GM18499 (cell line): Measurements from ENCODE around the gene FLT4.

Experiments used
- ATAC-seq: cut with Tn5 transposase; IDR thresholded peaks from one replicate; pipeline ENCODE4 v1.9.1; 2021; ENCODE audit warnings: moderate number of reproducible peaks; ENCODE audit not compliant: insufficient read depth, unreplicated experiment

The FLT4 gene

DNA sequence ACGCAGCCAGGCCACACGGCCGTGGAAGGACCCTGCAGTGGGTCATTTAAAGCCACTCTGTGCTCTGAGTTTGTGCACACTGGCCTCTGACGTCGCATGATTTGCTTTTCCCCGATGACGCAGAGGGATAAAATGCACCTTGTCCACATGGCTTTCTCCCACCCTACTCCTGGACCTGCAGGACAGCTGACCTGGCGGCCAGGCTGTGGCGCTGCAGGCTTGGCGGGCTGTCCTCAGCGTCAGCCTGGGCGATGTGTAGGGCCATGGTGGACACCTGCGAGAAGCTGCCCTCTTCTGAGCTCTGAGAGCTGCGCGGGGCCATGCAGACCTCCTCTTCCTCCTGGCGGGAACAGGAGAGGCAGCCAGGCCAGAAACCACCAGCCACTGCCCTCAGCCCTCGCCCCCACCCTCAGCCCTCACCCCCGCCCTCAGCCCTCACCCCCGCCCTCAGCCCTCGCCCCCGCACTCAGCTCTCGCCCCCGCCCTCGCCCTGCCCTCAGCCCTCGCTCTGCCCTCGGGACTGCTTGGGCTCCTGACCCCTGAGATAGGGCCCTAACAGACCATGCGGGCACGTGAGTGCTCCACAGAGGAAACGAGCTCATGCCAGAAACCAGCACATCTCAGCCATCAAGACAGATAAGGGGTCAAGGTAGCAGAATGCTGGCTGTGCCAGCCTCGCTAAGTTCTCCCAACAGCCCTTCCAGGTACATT lies 38.1 kb downstream of the FLT4 start:
- no peak for ATAC-seq

DNA sequence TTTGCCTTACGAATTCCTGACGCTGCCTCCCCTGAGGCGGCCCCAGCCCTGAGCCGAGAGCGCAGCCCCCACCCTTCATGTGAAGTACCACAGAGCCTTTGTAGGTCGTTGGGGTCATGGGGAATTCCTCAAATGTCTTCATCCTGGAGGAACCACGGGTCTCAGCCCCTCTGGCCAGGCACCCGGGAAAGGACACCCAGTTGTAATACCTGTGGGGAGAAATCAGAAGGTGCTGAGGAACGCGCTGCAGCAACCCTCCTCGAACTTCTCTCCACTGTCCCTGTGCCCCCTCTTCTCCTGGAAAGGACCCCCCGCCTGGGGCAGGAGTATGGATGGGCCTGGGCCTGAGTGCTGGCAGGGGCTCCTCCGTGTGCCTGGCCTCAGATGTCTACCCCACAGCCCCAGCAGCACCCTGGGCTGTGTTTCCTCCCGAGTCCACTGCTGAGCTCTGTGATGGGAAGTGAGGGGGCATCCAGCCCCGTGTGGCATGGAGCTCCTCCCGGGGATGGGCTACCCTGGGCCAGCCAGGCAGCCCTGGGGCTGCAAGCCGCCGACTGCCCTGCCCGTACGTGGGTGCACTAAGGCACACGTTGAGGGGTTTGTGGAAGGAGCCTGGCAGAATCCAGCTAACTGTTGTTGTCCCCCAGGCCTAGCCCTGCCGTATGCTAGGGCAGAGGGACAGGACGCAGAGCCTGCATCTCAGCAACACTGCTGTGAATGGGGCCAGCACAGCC lies 39.4 kb downstream of the FLT4 start:
- no peak for ATAC-seq

DNA sequence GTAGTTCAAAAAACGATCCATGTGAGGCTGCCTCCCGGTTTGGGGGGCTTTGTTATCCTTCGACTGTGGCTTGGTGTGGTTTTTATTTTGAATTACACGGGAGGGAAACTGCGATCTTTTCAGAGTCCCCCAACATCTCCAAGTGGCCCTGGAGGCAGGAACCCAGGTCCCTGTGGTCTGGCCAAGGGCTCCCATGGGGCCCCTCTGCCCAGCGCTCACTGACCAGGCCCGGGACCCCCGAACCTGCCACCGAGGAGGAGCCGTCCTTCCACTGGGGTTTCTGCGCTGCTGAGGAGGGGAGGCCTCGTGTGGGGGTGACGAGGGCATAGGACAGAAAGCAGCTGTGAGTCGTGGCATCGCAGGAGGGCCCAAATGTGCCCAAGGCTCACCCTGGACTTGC lies 40.0 kb downstream of the FLT4 start:
- ATAC-seq: no peak

DNA sequence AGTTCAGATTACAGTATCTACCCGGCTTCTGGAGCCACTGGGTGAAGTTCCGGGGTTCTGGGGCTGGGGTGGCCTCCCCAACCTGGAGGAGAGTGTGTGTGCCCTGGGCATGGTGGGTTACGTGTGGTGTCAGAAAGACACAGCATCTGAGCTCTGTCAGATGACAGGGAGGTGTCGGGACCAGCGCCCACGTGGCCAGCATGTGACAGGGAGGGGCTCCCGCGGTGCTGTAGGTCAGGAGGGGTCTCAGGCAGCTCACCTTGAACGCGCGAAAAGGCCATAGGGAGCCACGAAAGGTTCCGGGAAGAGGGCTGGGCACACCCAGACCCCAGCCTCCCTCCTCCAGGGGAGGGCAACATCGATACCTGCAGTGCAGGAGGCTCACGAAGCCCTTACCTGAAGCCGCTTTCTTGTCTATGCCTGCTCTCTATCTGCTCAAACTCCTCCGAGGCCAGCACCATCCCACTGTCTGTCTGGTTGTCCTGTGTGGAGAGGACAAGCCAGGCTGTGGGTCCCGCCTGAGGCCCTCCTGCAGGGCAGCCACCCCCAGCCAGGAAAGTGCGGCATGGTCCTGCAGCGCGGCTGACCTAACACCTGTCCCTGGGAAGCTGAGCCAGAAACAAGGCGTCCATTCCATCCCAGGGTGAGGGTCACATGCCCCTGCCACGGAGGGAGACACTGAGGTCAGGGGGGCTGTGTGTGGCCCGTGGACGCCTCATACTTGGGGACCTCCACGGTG lies 40.7 kb downstream of the FLT4 start:
- no peak for ATAC-seq

DNA sequence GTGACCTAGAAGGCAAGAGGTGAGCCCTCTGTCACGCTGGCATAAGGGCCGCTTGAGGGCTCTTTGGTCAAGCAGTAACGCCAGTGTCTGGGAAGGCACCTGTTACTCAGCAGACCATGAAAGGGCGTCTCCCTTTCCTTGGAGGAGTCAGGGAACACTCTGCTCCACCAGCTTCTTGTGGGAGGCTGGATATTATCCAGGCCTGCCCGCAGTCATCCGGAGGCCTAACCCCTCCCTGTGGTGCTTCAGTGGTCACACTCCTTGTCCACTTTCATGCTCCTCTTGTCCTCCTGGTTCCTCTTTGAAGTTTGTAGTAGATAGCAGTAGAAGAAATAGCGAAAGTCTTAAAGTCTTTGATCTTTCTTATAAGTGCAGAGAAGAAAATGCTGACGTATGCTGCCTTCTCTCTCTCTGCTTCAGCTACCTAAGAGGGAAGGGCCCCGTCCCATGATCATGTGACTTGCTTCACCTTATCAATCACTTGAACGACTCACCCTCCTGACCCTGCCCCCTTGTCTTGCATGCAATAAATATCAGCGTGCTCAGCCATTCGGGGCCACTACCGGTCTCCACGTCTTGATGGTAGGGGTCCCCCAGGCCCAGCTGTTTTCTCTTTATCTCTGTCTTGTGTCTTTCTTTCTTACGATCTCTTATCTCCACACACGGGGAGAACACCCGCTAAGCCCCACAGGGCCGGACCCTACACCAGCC lies 41.4 kb downstream of the FLT4 start:
- ATAC-seq: no peak

DNA sequence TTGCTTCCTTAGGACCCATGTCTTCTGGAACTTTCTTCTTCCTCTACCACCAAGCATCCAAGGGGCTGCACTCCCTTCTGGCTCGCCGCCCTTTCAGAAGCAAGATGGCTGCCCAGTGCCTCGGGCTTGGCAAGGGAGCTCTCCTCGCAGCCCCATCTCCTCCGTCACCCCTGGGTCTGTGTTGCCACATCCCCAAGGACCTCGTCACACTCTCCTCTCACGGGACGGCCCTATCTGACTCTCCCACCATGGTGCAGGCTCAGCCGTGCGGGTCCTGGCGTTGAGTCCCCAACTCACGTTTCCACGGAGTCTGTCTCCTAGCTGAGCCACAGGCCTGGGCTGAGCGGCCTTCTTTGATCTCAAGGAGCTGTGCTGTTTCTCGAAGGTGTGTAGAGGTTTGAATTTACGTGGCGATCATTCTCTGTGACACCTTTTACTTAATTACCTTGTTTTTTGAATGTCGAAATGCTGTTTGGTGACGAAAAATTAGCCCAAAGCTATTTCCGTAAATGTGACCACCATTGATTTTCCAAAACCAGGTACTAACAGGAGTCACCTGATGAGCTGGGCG lies 43.1 kb downstream of the FLT4 start:
- ATAC-seq: no peak

DNA sequence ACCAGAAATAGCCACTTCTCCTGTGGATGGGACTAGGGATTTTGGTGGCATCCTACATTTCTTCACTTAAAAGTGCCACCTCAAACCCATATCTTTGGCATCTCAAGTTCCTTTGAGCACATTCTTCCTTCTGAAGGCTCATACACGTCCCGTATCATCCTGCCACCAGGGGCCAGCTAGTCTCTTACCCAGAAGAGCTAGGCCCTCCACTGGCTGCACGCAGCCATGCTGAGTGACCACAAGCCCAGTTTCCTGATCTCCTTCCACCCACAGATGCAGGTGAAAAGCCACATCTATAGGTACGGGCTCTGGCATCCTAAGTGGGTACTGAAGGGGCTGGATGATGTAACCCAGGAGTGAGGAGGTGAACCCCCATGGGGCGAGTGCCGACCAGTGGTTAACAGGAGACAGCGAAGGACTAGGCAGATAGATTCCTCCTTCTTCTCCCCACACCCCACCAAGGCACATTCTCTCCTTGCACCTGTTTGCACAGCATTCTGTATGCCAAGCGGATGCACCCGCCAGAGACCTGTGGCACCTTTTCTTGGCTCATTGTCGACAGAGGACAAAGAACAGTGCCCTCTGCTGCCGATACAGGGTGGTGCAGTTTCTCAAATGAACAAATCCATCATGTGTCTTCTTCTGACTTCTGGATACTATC lies 43.7 kb downstream of the FLT4 start:
- ATAC-seq: no peak

DNA sequence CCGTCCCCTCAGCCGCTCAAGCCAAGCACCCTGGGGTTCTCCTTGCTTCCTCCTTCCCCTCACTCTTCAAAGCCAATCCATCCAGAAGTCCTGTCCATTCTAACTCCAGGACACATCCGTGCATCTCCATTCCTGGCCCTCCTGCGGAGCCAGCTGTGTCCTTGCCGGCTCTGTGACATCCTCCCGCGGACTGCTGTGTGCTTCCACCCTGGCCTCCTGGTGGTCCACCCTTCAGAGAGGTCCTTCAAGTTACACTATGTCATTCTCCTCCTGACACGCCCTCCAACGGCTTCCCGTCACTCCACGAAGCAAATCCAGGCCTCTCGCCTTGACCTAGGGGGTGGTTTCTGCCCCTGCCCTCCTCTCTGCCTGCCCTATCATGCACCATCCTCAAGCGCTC lies 45.1 kb downstream of the FLT4 start:
- no peak for ATAC-seq

DNA sequence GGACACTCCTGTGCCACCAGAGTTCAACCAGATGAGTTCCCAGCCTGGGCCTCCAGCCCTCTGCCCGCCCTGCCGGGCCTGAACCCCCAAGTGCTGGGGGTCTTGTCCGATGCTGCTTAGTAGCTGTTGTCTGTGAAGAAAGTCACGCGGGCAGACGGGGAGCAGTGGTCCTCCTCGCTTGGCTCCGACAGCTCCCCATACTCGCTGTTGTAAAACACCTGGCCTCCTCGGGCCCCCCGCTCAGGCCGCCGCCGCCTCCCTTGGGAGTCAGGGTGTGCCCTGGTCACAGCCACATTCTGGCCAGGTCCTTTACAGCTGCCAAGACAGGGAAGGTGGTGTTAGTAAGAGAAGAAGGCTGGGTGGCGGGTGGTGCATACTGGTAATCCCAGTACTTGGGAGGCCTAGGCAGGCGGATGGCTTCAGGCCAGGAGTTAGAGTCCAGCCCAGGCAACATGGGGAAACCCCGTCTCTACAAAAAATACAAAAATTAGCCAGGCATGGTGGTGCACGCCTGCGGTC lies 46.3 kb downstream of the FLT4 start:
- ATAC-seq: no peak

DNA sequence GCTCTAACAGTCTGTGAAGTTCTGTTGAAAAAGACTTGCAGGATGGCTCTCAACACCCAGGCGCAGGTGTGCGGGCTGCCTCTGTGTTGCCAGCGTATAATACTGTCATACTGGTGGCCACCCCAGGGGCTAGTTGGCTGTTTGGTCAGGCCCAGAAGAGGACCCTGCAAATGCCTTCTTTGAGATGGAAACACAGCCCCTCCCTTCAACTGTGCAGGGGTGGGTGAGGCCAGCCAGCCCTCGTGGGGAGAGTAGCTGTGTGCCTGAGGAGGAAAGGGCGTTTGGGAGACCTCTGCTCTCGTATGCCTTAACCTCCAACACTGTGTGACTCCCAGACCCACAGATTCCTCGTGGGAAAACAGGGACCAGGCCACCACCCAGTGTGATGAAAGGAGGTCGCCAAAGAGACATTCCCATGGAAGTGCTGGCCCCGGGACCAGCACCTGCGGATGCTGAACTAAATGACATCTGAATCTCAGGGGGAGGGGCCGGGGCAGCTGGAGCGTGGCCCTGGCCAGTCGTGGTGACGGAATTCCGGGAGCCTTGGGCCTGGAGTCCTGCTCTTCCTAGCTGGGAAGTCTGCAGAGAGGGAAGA lies 46.8 kb downstream of the FLT4 start:
- ATAC-seq: no peak

DNA sequence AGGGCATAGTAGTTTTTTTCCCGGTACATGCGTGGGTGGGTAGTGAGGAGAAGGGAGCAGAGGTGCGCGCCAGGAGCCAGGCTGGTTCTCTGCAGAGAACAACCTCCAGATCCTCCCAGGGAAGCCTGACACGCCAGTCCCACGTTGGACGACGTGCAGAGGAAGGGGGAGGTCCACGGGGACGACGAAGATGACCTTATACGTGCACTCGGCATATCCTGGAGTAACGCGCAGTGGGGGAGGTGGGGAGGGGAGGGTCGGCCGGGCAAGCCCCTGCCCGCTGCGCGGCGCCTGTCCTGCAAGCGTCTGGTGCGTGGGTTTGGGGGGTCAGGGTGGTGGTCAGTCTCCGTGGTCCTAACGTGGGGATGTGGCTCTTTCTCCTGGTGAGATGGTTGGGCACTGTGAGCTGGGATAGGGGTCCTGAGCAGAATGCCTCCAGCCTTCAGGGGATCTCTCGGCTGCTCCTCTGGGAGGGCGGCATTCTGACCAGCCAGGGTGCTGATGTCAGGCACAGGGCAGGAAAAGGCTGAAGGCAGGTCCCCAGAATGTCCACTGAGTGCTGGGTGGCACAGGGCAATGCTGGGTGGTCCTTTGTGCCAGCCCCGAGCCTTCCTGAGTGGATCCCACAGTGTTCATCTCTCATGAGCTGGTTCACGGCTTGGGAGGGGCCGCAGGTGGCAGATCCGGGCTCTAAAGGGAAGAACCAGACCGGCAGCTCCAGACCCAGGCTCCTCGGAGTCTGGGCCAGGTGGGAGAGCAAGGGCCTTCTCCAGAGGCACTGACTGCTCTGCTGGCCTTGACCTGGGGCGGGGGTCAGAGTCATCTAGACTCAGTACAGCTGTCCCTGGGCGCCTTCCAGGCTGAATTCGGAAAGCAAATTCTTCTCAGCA lies 47.6 kb downstream of the FLT4 start:
- ATAC-seq: no peak

DNA sequence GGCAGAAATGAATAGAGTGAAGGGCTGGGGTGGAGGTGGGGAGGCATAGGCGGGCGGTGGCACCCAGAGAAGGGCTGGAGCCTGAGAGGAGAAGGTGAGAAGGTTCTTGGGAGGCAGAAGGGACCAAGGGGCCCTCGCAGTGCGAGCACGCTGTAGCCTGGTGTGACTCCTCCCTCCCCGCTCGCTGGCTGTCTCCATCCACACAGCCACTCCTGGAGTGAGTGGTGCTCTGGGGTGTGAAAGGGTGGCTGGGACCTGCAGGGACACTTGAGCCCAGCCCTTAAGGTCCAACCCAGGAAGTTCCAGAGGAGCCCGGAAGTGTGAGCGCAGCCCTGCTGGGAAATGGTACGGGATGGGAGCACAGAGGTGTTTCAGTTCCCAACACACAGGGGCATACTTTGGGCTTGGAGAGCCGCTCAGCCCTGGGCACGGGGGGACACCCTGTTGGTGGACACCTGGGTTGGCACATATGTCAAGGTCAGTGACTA lies 48.8 kb downstream of the FLT4 start:
- ATAC-seq: no peak

DNA sequence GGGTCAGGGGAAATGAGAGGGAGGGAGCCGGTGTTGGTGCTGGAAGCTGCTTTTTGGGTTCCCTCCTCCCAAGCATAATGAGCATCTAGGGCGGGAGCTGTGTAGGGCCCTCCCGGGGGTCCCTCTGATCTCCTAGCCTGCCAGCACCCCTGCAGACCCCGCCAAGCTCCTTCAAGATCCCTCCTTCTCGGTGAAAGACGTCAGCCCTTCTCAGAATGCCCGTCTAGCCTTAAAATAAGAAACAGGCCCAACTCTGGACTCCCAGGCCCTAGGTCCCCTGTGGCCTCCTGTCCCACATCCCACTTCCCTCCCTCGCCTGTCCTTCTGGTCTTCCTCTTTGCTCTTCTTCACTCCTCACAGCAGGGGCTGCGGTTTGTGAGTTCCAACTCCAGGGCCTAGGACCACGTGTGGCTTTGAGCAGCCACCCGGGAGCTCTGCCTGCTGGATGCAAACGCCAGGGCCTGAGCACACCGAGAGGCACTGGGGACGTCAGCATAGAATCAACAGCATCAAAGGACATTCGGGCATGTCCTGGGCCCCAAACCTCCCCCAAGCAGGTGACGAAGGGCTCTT lies 49.3 kb downstream of the FLT4 start:
- no peak for ATAC-seq

DNA sequence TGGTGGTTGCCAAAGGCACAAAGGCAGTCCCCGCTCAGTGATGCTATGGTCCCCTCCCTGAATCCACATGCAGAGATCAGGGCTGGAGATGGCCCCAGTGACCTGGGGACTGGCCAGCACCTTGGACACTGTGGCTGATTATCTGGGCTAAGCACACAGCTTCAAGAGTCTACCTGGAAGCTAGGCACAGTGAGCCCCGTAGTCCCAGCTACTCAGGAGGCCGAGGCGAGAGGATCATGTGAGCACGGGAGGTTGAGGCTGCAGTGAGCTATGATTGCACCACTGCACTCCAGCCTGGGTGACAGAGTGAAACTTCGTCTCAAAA lies 49.8 kb downstream of the FLT4 start:
- ATAC-seq: no peak

DNA sequence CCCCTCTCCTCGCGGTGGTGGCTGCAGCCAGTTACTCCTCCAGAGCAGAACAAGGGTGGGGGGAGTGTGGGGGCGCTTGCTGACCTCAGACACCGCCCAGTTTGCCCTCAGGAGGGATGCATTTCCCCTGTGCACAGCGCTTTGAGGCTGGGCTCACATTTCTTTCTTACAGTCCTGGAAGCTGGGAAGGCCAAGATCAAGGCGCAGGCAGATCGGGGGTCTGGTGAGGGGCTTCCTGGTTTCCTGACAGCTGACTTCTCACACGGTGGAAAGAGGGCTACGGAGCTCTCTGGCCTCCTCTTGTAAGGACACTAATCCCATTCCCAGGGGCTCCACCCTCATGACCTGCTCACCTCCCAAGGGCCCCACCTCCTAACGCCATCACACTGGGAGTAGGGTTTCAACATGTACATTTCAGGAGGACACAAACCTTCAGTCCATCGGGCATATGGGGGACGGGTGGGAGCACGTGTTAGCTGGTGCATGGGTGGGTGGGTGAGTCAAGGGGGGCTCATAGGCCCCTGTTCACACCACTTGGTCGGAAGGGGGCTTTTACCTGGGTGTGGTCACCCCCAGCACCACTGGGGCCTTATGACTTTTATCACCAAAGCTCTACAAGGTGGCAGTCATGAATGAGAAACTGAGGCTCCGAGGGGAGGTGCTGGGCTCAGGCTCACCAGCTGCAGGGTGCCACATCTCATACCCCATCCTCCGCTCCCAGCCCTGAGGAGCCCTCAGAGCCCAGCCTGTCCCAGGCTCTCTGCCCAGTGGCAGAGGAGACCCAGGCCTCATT lies 50.4 kb downstream of the FLT4 start:
- ATAC-seq: no peak

DNA sequence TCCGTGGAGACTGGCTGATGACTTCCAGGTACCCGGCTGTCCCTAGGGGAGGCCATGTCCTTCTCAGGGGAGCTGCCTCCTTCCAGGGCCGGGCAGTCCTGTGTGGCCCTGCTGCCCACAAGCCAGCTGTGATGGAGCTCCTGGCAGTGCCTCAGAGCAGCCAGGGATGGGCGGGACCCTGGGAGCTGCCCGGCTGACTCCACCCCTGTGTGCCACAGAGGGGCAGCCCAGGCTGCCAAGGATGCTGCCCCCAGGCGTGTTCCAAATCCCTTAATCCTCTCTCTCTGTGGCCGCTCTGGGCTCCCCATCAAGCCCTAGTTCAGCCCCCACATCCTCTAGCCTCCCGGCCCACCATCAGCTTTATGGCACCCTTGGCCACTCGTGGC lies 51.1 kb downstream of the FLT4 start:
- no peak for ATAC-seq

DNA sequence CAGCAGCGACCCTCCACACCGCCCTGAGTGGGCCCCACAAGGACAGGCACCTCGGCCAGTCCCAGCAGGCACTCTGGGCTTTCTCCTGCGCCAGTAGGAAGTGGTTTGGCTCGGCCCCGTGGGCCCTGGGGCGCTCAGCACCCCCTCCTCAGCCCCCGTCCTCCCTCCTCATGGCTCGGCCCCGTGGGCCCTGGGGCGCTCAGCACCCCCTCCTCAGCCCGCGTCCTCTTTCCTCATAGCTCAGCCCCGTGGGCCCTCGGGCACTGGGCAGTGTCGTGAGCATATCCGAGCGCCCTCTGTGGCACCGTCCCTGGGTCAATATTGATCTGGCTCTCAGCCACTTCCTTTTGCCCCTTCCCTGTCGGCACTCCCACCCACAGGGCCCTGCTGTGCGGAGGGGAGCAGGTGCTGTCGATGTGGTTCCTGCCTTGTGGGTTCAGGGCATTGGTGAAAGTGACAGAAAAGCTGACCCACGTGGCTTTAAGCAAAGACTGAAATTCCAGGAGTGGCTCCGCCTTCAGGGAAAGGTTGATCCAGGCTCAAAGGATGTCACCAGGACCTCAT lies 52.6 kb downstream of the FLT4 start:
- ATAC-seq: no peak
